Vagina (tissue), 2 donors: ENCODE results near the gene KLHL6. TPM values are rescaled to one million over a fixed set of nuclear protein-coding genes. Genes with fewer than 3 reads are reported as not detected.
"Not testable (repeated sequence)": the region's sequence is repeated elsewhere in the genome, so short reads cannot be mapped to it uniquely, and the experiment has no call there.

Experiments used
- DNase-seq, 2 donors: peaks; one replicate each; pipeline ENCODE4 v3.0.0-alpha.2; 2017; ENCODE audit errors: extremely low spot score in 2 of 2
- H3K27ac ChIP-seq: fragments of 200-600 bp; sonication (generic); one replicate; pipeline ENCODE4 v1.5.1; 2019
- H3K27me3 ChIP-seq: fragments of 200-600 bp; sonication (generic); one replicate; pipeline ENCODE4 v1.5.1; 2019
- H3K36me3 ChIP-seq, 2 donors: fragments of 200-600 bp; sonication (generic); one replicate each; pipeline ENCODE4 v1.5.1; 2017 to 2019
- H3K4me1 ChIP-seq: fragments of 200-600 bp; sonication (generic); one replicate; pipeline ENCODE4 v1.5.1; 2019
- H3K4me3 ChIP-seq, 2 donors: fragments of 200-600 bp; sonication (generic); 1 replicate in 1 of 2; 2 replicates in 1 of 2; pipeline ENCODE4 v1.5.1; 2016 to 2019
- H3K9me3 ChIP-seq: fragments of 200-600 bp; sonication (generic); one replicate; pipeline ENCODE4 v1.5.1; 2019
- CTCF ChIP-seq, 3 experiments: fragments of 450-650 bp in 2 of 3; fragments of 200-600 bp in 1 of 3; sonication (generic) in 1 of 3; IDR thresholded peaks; one replicate each; pipeline ENCODE4 v1.5.1; 2017 to 2019; ENCODE audit warnings: antibody characterized with exemption in 3 of 3, mild to moderate bottlenecking in 2 of 3, moderate library complexity in 2 of 3
- POLR2A ChIP-seq, 2 donors: fragments of 450-650 bp; IDR thresholded peaks; one replicate each; pipeline ENCODE4 v1.6.1; 2017; ENCODE audit warnings: antibody characterized with exemption in 2 of 2, mild to moderate bottlenecking in 2 of 2, moderate library complexity in 2 of 2
- POLR2AphosphoS5 ChIP-seq, 2 donors: sonication (generic); formaldehyde crosslinking; IDR thresholded peaks; one replicate each; pipeline ENCODE4 v1.9.0; 2017; ENCODE audit warnings: antibody characterized with exemption in 2 of 2, mild to moderate bottlenecking in 2 of 2, low read depth in 1 of 2; ENCODE audit not compliant: insufficient read depth in 1 of 2
- intact Hi-C: fragments of 100-400 bp; cut with DNase I; formaldehyde crosslinking; loops from one replicate; pipeline ENCODE4 v1.15.1; 2023
- total RNA-seq: library from RNA; depleted of rRNA; stranded (reverse); fragments of >200 nt; gene quantifications from one replicate; pipeline ENCODE4 v1.2.3, GENCODE V29; 2016

KLHL6 gene
- total RNA-seq, 1 donor from 2014 or later, result 1.7 TPM

- H3K4me1 ChIP-seq, result no peaks in the 10 kb centered on the region
- H3K36me3 ChIP-seq, result no peaks in the 10 kb centered on the region
- no peak overlapping the region for H3K27ac ChIP-seq
- no peak overlapping the region for H3K4me3 ChIP-seq
- no peaks in the 10 kb centered on the region for H3K27me3 ChIP-seq
- TF ChIP-seq POLR2A (IDR thresholded peaks at IDR 0.05) (no peak), POLR2AphosphoS5 (IDR thresholded peaks at IDR 0.05; ENCODE audit: insufficient read depth in 1 of 2, low read depth in 1 of 2) (no peak), CTCF (IDR thresholded peaks at IDR 0.05) (no peak)
- H3K9me3 ChIP-seq, result no peaks in the 10 kb centered on the region
- intact Hi-C loops, result no loop called here
- no peak for DNase-seq
These were observed 25.8 kb downstream of the KLHL6 start for GRCh38 chr3:183529717-183530116.

- no peak for DNase-seq
- H3K4me1 ChIP-seq, result no peaks in the 10 kb centered on the region
- H3K9me3 ChIP-seq, result no peaks in the 10 kb centered on the region
- H3K4me3 ChIP-seq, result no peak overlapping the region
- H3K36me3 ChIP-seq, result no peaks in the 10 kb centered on the region
- H3K27ac ChIP-seq, result no peak overlapping the region
- intact Hi-C loops, result no loop called here
- TF ChIP-seq CTCF (IDR thresholded peaks at IDR 0.05), result no peak
- TF ChIP-seq POLR2AphosphoS5 (IDR thresholded peaks at IDR 0.05; ENCODE audit: insufficient read depth in 1 of 2, low read depth in 1 of 2), result no peak
- TF ChIP-seq POLR2A (IDR thresholded peaks at IDR 0.05), result no peak
- H3K27me3 ChIP-seq, result no peaks in the 10 kb centered on the region
These were observed 26.3 kb downstream of the KLHL6 start for GRCh38 chr3:183529185-183529584.

- H3K9me3 ChIP-seq, H3K27me3 ChIP-seq, intact Hi-C loops, DNase-seq, H3K4me3 ChIP-seq, H3K36me3 ChIP-seq, H3K4me1 ChIP-seq, H3K27ac ChIP-seq: not testable (repeated sequence)
These were observed 26.7 kb downstream of the KLHL6 start for GRCh38 chr3:183528758-183529157.

- Histone ChIP-seq H3K27ac (no peak overlapping the region), H3K4me1 (no peaks in the 10 kb centered on the region)
These were observed 27.8 kb downstream of the KLHL6 start for GRCh38 chr3:183527428-183528379.

GRCh38 chr3:183526838-183527427 lies 28.6 kb downstream of the KLHL6 start:
- DNase-seq, result no peak
- Histone ChIP-seq H3K27ac (no peak overlapping the region), H3K36me3 (no peaks in the 10 kb centered on the region), H3K4me3 (no peak overlapping the region), H3K27me3 (no peaks in the 10 kb centered on the region), H3K4me1 (no peaks in the 10 kb centered on the region), H3K9me3 (no peaks in the 10 kb centered on the region)
- TF ChIP-seq POLR2AphosphoS5 (IDR thresholded peaks at IDR 0.05; ENCODE audit: insufficient read depth in 1 of 2, low read depth in 1 of 2) (no peak), CTCF (IDR thresholded peaks at IDR 0.05) (no peak), POLR2A (IDR thresholded peaks at IDR 0.05) (no peak)
- intact Hi-C loops, result no loop called here

More at GRCh38 chr3:183527428-183528379, 27.8 kb downstream of the KLHL6 start:
- H3K9me3 ChIP-seq, result no peaks in the 10 kb centered on the region
- intact Hi-C loops, result no loop called here
- no peak for DNase-seq
- no peak overlapping the region for H3K4me3 ChIP-seq
- TF ChIP-seq POLR2AphosphoS5 (IDR thresholded peaks at IDR 0.05; ENCODE audit: insufficient read depth in 1 of 2, low read depth in 1 of 2) (no peak), CTCF (IDR thresholded peaks at IDR 0.05) (no peak), POLR2A (IDR thresholded peaks at IDR 0.05) (no peak)
- no peaks in the 10 kb centered on the region for H3K27me3 ChIP-seq
- no peaks in the 10 kb centered on the region for H3K36me3 ChIP-seq
